Activated CD4-positive, CD25-positive, alpha-beta regulatory T cell treated with anti-CD3 and anti-CD28 coated beads, Interleukin-2, amount 50 U/mL, for 16 hours (primary cell): ENCODE results near the gene SPINK4.

ENCODE experiments used
- DNase-seq: peaks from one replicate; pipeline ENCODE4 v3.0.0-alpha.2; 2020; ENCODE audit warnings: low read depth, low spot score

SPINK4 gene

DNA sequence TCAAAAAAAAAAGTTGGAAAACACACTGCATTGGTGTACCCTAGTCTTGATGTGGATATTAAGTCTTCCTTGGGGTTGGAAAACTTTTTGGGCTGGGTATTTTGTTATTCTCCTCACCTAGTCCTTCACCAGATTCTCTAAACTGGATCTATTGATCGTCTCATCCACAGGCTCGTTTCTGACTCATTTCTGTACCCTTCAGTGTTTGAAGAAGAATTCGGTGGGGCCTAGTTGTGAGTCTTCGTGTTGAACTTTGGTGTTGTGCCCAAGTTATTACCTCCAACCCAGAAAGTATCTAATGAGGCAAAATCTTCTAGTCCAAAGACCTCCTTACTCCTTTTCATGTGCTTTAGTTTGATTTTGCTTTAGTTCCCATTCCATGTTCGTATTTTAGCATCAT, 51.9 kb downstream of the SPINK4 start:
- DNase-seq: no peak

DNA sequence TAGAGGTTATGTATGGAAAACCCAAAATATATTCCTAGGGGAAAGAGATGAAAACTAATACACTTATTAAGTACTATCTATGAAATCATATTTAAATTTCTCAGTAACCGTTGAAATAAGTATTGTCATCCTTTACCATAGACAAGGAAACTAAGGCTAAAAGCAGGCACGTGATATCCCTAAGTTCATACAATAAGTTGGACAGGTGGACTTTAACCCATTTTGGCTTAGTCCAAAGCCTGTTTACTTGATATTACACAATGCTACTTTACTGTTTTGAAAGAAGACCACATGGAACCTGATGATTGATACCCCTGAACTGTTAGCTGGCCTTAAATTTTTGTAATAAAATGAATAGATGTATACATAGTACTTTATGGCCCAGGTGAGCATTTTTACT, 53.8 kb downstream of the SPINK4 start:
- no peak for DNase-seq

DNA sequence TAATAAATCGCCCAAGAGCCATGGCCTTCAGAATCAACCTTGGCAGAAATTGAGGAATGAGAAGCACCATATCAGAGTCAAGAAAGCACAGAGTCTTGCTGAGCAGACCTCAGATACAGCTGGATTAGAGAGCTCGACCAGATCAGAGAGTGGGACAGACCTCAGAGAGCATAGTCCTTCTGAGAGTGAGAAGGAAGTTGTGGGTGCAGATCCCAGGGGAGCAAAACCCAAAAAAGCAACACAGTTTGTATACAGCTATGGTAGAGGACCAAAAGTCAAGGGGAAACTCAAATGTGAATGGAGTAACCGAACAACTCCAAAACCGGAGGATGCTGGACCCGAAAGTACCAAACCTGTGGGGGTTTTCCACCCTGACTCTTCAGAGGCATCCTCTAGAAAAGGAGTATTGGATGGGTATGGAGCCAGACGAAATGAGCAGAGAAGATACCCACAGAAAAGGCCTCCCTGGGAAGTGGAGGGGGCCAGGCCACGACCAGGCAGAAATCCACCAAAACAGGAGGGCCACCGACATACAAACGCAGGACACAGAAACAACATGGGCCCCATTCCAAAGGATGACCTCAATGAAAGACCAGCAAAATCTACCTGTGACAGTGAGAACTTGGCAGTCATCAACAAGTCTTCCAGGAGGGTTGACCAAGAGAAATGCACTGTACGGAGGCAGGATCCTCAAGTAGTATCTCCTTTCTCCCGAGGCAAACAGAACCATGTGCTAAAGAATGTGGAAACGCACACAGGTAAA, 54.9 kb downstream of the SPINK4 start:
- DNase-seq: no peak

DNA sequence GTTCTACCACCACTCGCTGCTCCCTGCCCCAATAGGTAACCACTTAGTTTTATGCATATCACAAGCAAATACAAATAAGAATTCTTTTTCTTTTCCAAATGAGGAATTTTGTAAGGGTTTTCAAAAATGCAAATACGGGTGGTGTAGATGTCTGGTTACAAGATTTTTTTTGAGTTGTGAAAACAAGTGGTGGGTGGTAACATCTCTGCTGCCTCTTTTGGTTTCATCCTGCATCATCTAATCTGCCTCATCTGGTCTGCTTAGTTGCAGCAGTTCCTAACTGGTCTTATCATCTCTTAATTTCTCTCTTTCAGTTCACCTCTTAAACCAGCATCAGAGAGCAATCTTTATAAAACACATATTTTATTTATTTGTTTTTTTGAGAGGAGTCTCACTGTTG, 55.6 kb downstream of the SPINK4 start:
- DNase-seq: no peak

DNA sequence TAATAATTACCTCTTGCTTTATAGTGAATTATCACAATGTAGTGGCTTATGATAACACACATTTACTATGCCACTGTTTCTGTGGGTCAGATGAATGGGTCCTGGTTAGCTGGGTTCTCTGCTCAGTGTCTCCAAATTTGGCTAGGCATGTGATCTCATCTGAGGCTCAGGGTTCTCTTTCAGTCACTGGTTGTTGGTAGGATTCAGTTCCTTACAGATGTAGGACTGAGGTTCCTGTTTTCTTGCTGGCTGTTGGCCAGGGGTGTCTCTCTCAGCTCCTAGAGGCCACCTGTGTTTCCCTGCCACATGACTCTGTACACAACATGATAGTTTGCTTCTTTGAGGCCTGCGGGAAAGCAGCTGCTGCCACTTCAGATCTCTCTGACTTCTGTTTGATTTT, 57.5 kb downstream of the SPINK4 start:
- no peak for DNase-seq
